BE2C (cell line): Measurements from ENCODE around the gene IFNA10.
A peak's percentile ranks its signal among the peaks of the same experiment; 100 is the strongest.
"Not testable (repeated sequence)": the region's sequence is repeated elsewhere in the genome, so short reads cannot be mapped to it uniquely, and the experiment has no call there.

ENCODE experiments used
- DNase-seq: peaks from one replicate; pipeline ENCODE4 v3.0.0-alpha.2; 2020
- H3K27me3 ChIP-seq: fragments of 250-450 bp; sonication (Bioruptor Pico); 2 replicates; pipeline ENCODE4 v1.5.1; 2020; ENCODE audit warnings: mild to moderate bottlenecking
- H3K36me3 ChIP-seq: fragments of 250-450 bp; sonication (Bioruptor Pico); 2 replicates; pipeline ENCODE4 v1.5.1; 2020; ENCODE audit warnings: mild to moderate bottlenecking
- H3K4me1 ChIP-seq: fragments of 250-450 bp; sonication (Bioruptor Pico); 2 replicates; pipeline ENCODE4 v1.5.1; 2020
- H3K4me3 ChIP-seq: 2 replicates; pipeline ENCODE4 v1.5.1; 2011; ENCODE audit warnings: low read depth, low read length
- H3K9me3 ChIP-seq: fragments of 250-450 bp; sonication (Bioruptor Pico); 2 replicates; pipeline ENCODE4 v1.5.1; 2020
- TF ChIP-seq, protein P1 (sequence below): IDR thresholded peaks from 2 replicates; pipeline ENCODE4 v1.5.1; 2012; ENCODE audit warnings: mild to moderate bottlenecking, low read depth, low read length

Gene IFNA10

DNA sequence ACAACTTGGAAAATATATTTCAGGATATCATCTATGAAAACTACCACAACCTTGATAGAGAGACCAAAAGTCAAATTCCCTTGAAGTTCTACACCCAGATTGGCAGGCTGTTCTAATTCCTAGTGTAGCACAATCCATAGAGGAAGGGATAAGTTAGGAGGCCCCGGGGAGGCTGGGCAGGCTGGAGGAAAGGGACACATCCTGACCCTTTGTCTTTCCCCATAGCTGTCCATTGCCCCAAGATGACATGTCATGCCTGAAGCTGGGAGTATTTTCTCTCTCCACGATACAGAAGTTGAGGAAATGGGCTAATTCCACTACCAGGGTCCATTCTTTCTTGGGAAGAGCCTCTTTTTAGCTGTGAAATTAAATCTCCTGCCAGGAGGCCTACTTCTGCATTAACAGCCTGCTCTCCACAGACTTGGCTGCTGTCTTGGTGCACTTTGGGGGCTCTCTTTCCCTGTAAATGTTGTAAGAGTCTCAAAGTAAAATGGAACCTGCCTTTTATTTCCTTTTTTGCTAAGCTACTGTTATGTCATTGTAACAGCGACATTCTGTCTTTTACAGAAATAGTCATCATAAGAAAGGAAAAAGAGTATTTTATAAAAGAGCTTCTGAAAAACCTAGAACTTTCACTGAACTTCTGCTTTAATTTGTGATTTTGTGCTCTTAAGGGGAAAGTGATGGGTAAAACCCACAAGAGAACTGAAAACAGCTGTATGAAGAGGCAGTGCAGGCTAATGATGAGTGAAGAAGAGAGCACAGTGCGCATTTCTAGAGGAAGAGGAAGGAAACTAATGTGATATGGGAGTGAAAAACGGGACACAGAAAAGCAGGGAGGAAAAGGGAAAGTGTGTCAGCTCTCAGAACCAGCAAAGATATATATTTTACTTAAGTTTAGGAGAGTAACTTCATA is 6.7 kb upstream of the IFNA10 start:
- not testable (repeated sequence) for DNase-seq, H3K36me3 ChIP-seq, H3K9me3 ChIP-seq, H3K27me3 ChIP-seq, H3K4me1 ChIP-seq, H3K4me3 ChIP-seq
- TF ChIP-seq, protein P1, sequence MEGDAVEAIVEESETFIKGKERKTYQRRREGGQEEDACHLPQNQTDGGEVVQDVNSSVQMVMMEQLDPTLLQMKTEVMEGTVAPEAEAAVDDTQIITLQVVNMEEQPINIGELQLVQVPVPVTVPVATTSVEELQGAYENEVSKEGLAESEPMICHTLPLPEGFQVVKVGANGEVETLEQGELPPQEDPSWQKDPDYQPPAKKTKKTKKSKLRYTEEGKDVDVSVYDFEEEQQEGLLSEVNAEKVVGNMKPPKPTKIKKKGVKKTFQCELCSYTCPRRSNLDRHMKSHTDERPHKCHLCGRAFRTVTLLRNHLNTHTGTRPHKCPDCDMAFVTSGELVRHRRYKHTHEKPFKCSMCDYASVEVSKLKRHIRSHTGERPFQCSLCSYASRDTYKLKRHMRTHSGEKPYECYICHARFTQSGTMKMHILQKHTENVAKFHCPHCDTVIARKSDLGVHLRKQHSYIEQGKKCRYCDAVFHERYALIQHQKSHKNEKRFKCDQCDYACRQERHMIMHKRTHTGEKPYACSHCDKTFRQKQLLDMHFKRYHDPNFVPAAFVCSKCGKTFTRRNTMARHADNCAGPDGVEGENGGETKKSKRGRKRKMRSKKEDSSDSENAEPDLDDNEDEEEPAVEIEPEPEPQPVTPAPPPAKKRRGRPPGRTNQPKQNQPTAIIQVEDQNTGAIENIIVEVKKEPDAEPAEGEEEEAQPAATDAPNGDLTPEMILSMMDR, result peak; percentile 58

DNA sequence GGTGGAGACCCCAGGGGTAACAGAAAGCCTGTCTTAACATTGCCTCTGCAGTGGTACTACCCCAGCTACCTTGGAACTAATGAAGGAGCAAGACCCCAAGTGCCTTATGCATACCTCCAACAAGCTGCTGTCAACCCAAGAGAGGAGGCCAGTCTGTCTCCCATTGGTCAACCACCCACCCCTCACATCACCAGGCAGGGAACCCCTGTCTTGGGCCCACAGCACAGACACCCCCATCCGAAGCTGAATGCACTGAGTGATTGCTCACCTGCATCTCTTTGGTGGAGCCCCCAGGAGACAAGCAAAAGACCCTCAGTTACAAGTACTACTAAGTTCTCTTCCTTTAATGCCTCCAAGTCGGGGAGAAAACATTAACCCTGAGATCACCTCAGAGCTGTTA is 5.2 kb upstream of the IFNA10 start:
- DNase-seq, H3K27me3 ChIP-seq, H3K4me1 ChIP-seq, H3K4me3 ChIP-seq, H3K36me3 ChIP-seq, H3K9me3 ChIP-seq: not testable (repeated sequence)

DNA sequence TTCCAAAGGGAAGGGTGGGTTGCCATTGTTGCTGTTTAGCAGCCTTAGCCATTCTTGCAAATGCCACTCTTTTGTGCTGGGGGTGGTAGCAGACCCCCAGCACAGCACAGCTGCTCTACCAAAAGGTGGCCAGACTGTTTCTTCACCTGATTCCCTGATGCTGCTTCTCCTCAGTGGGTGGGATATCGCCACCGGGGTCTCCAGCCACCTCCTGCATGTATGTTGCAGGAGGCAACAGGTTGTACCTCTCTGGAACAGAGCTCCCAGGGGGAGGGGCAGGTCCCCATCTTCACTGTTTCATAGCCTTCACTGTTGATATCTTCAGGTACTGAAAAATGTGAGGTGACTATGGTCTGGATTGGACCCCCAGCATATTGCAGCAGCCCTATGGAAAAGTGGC is 3.8 kb upstream of the IFNA10 start:
- H3K36me3 ChIP-seq, H3K4me3 ChIP-seq, DNase-seq: not testable (repeated sequence)

DNA sequence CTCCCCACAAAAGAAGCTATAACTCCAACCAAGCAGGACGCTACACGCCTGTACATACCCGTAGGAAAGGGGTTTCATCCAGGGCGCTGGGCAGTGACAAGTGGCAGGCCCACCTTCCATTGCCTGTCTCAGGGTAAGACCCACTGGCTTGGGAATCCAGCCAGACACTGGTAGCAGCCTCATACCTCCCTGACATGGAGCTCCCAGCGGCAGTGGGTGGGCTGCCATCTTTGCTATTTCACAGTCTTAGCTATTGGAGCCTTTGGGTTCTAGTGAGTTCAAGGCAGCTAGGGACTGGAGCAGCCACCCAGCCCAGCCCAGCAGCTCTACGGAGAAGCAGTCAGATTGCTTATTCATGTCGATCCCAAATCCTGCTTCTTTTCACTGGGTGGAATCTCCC is 3.4 kb upstream of the IFNA10 start:
- Histone ChIP-seq H3K36me3 (no peaks in the 10 kb centered on the region), H3K4me3 (no peak overlapping the region), H3K27me3 (no peaks in the 10 kb centered on the region), H3K4me1 (no peaks in the 10 kb centered on the region), H3K9me3 (no peaks in the 10 kb centered on the region)
- TF ChIP-seq, protein P1, result no peak
- no peak for DNase-seq

More for the DNA sequence above, 3.8 kb upstream of the IFNA10 start:
- not testable (repeated sequence) for H3K9me3 ChIP-seq, H3K27me3 ChIP-seq, H3K4me1 ChIP-seq

DNA sequence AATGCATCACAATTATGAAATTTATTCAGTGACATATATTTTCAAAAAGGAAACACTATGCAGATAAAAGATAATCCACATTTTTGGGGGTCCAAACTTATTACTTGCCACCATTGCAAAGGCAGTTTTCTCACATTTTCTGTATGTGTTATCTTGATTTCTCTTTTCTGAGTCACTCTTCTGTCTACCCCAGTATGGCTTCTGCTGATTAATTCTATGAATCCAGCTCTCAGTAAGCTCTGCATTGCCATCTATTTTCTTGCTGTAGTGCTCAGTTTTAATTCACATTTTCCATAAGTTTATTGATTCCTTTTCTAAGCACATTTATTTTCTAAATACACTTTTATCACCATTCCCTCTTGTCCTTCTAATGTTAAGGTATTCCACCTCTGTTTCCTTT is 1.7 kb downstream of the IFNA10 start:
- TF ChIP-seq, protein P1, result no peak
- Histone ChIP-seq H3K4me1 (no peaks in the 10 kb centered on the region), H3K9me3 (no peaks in the 10 kb centered on the region), H3K36me3 (no peaks in the 10 kb centered on the region), H3K27me3 (no peaks in the 10 kb centered on the region), H3K4me3 (no peak overlapping the region)
- no peak for DNase-seq

DNA sequence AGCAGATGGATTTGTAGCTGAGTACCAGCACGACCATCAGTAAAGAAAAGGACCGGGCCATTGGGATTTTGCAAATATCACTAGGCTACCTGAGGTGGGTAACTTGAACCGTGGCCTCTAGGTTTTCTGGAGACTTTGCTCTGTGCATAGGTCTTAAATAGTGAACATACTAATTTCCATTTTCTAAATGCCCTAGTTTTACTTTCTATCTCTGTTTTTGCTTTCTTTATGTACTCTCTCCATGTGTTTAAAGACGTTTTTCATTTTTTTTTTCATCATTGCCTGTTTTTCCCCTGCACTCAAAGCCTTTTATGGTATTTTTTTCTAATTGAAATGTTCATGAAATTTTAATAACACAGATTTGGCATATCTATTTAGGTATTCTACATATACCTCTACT is 4.8 kb downstream of the IFNA10 start, which contains the start of gene IFNA7:
Gene IFNA7 (minus strand): TSS at position 101 of the 400 bp plus-strand sequence. CDS start 40 bp downstream, at position 61.
- not testable (repeated sequence) for H3K9me3 ChIP-seq, H3K36me3 ChIP-seq, H3K4me3 ChIP-seq, H3K4me1 ChIP-seq, H3K27me3 ChIP-seq, DNase-seq

DNA sequence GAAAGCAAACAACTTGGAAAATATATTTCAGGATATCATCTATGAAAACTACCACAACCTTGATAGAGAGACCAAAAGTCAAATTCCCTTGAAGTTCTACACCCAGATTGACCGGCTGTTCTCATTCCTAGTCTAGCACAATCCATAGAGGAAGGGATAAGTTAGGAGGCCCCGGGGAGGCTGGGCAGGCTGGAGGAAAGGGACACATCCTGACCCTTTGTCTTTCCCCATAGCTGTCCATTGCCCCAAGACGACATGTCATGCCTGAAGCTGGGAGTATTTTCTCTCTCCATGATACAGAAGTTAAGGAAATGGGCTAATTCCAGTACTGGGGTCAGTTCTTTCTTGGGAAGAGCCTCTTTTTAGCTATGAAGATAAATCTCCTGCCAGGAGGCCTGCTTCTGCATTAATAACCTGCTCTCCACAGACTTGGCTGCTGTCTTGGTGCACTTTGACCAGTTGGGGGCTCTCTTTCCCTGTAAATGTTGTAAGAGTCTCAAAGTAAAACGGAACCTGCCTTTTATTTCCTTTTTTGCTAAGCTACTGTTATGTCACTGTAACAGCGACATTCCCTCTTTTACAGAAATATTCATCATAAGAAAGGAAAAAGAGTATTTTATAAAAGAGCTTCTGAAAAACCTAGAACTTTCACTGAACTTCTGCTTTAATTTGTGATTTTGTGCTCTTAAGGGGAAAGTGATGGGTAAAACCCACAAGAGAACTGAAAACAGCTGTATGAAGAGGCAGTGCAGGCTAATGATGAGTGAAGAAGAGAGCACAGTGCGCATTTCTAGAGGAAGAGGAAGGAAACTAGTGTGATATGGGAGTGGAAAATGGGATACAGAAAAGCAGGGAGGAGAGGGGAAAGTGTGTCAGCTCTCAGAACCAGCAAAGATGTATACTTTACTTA is 11.8 kb downstream of the IFNA10 start:
- TF ChIP-seq, protein P1, result peak; percentile 56
- DNase-seq, H3K27me3 ChIP-seq, H3K4me3 ChIP-seq, H3K9me3 ChIP-seq, H3K36me3 ChIP-seq, H3K4me1 ChIP-seq: not testable (repeated sequence)

DNA sequence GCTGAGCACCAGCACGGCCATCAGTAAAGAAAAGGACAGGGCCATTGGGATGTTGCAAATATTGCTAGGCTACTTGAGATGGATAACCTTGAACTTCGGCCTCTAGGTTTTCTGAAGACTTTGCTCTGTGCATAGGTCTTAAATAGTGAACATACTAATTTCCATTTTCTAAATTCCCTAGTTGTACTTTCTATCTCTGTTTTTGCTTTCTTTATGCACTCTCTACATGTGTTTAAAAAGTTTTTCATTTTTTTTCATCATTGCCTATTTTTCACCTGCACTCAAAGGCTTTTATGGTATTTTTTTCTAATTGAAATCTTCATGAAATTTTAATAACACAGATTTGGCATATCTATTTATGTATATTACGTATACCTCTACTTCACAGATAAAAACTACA is 19.5 kb downstream of the IFNA10 start, which contains the start of gene IFNA4:
Gene IFNA4 (minus strand): TSS at position 101 of the 400 bp plus-strand sequence. CDS start 56 bp downstream, at position 45.
- not testable (repeated sequence) for H3K4me3 ChIP-seq, H3K27me3 ChIP-seq, H3K4me1 ChIP-seq, H3K9me3 ChIP-seq, DNase-seq, H3K36me3 ChIP-seq
